HCT116 (cell line): ENCODE measurements around the gene THADA. TPM values are rescaled to one million over a fixed set of nuclear protein-coding genes. Genes with fewer than 3 reads are reported as not detected.

Experiments
- ATAC-seq: fragments of 200-7000 bp; cut with Tn5 transposase; 2 replicates; pipeline ENCODE4 v1.9.1; 2020; ENCODE audit warnings: mild to moderate bottlenecking, moderate library complexity
- BruUV-seq: library from RNA; stranded (reverse); fragments of 400-500 nt; replicated peaks from 2 replicates; lab custom pipeline; 2021; lab: Mats Ljungman, UMichigan
- CTCF ChIA-PET: fragments of 300-600 bp; sonication (Branson Sonifier 250); formaldehyde crosslinking; loops from one replicate; lab custom pipeline; 2021; ENCODE audit warnings: antibody characterized with exemption; lab: Charles Lee
- POLR2A ChIA-PET: fragments of 300-600, 350-600 bp; sonication (Branson Sonifier 250); formaldehyde crosslinking; loops from one replicate; lab custom pipeline; 2021; ENCODE audit warnings: antibody characterized with exemption; lab: Charles Lee
- RAD21 ChIA-PET, 2 experiments: fragments of 300-600 bp; sonication (Branson Sonifier 250); formaldehyde crosslinking; loops; one replicate each; lab custom pipeline; 2023; ENCODE audit warnings: low total read pairs in 2 of 2; ENCODE audit not compliant: uncharacterized antibody in 2 of 2, unreplicated experiment in 2 of 2, low non-redundant PET in 1 of 2; lab: Charles Lee
- DNase-seq: peaks from one replicate; pipeline ENCODE4 v3.0.0-alpha.2; 2010; ENCODE audit warnings: low read depth, low spot score
- H2AFZ ChIP-seq: fragments of 200-600 bp; shearing (Covaris generic), sonication (generic); 2 replicates; pipeline ENCODE4 v1.6.1; 2017; ENCODE audit warnings: low read depth, mixed run types, mixed read lengths, antibody characterized with exemption, low read length; ENCODE audit not compliant: poor library complexity, severe bottlenecking
- H3K27ac ChIP-seq: 2 replicates; pipeline ENCODE4 v1.5.1; 2012; ENCODE audit warnings: low read depth, low read length
- H3K27me3 ChIP-seq: fragments of 200-600 bp; sonication (generic); 2 replicates; pipeline ENCODE4 v1.6.1; 2016; ENCODE audit warnings: mixed run types, low read length, mixed read lengths; ENCODE audit not compliant: insufficient read depth
- H3K36me3 ChIP-seq, 2 experiments: fragments of 200-500 bp in 1 of 2; fragments of 200-600 bp in 1 of 2; sonication (Bioruptor generic) in 1 of 2; sonication (generic) in 1 of 2; 2 replicates each; pipeline versions ENCODE4 v1.5.1 to v1.6.1; 2014 to 2016; ENCODE audit warnings: low read length in 2 of 2, inconsistent platforms in 1 of 2, mixed read lengths in 1 of 2, mixed run types in 1 of 2; ENCODE audit not compliant: insufficient read depth in 2 of 2, control insufficient read depth in 1 of 2
- H3K4me1 ChIP-seq, 2 experiments: fragments of 200-600 bp in 1 of 2; sonication (generic) in 1 of 2; 2 replicates each; pipeline versions ENCODE4 v1.5.1 to v1.6.1; 2012 to 2017; ENCODE audit warnings: low read length in 2 of 2, inconsistent platforms in 1 of 2, mild to moderate bottlenecking in 1 of 2, mixed read lengths in 1 of 2, mixed run types in 1 of 2, moderate library complexity in 1 of 2; ENCODE audit not compliant: insufficient read depth in 2 of 2, control insufficient read depth in 1 of 2
- H3K4me2 ChIP-seq: fragments of 200-600 bp; sonication (generic); 2 replicates; pipeline ENCODE4 v1.6.1; 2017; ENCODE audit warnings: mixed run types, low read length, mixed read lengths
- H3K4me3 ChIP-seq, 2 experiments: fragments of 200-600 bp in 1 of 2; sonication (generic) in 1 of 2; replicated peaks in 1 of 2; 2 replicates each; pipeline ENCODE4 v1.5.1; 2011 to 2016; ENCODE audit warnings: low read length in 2 of 2, control low read depth in 1 of 2, low read depth in 1 of 2, mild to moderate bottlenecking in 1 of 2, mixed read lengths in 1 of 2, mixed run types in 1 of 2
- H3K79me2 ChIP-seq: fragments of 200-600 bp; sonication (generic); 2 replicates; pipeline ENCODE4 v1.6.1; 2017; ENCODE audit warnings: mild to moderate bottlenecking, mixed run types, low read length, moderate library complexity, mixed read lengths; ENCODE audit not compliant: insufficient read depth
- H3K9ac ChIP-seq: fragments of 200-600 bp; sonication (generic); 2 replicates; pipeline ENCODE4 v1.6.1; 2016; ENCODE audit warnings: low read length, mixed read lengths
- H3K9me2 ChIP-seq: fragments of 200-600 bp; sonication (generic), shearing (Covaris generic); 2 replicates; pipeline ENCODE4 v1.6.1; 2017; ENCODE audit warnings: mixed run types, mild to moderate bottlenecking, moderate library complexity; ENCODE audit not compliant: insufficient read depth
- H3K9me3 ChIP-seq, 2 experiments: fragments of 200-500 bp in 1 of 2; fragments of 200-600 bp in 1 of 2; sonication (Bioruptor generic) in 1 of 2; sonication (generic) in 1 of 2; 2 replicates each; pipeline ENCODE4 v1.6.1; 2014 to 2017; ENCODE audit warnings: low read length in 2 of 2, mixed read lengths in 2 of 2, inconsistent platforms in 1 of 2, low read depth in 1 of 2, mild to moderate bottlenecking in 1 of 2, mixed run types in 1 of 2, moderate library complexity in 1 of 2; ENCODE audit not compliant: control insufficient read depth in 1 of 2, insufficient read depth in 1 of 2
- H4K20me1 ChIP-seq: fragments of 200-600 bp; sonication (generic), shearing (Covaris generic); 2 replicates; pipeline ENCODE4 v1.6.1; 2017; ENCODE audit warnings: mixed run types, mild to moderate bottlenecking, moderate library complexity; ENCODE audit not compliant: insufficient read depth
- CBX3 ChIP-seq: IDR thresholded peaks from 2 replicates; pipeline ENCODE4 v1.6.1; 2012; ENCODE audit warnings: low read depth
- EGR1 ChIP-seq: IDR thresholded peaks from 2 replicates; pipeline ENCODE4 v1.6.1; 2012; ENCODE audit warnings: low read depth
- JUND ChIP-seq: IDR thresholded peaks from 2 replicates; pipeline ENCODE4 v1.6.1; 2012
- POLR2A ChIP-seq: IDR thresholded peaks from 2 replicates; pipeline ENCODE4 v1.7.0; 2011; ENCODE audit warnings: borderline replicate concordance; ENCODE audit not compliant: insufficient read depth, insufficient read length; ENCODE audit errors: extremely low read depth
- RAD21 ChIP-seq: IDR thresholded peaks from 2 replicates; pipeline ENCODE4 v1.6.1; 2012; ENCODE audit warnings: low read depth, mild to moderate bottlenecking
- SIN3A ChIP-seq: IDR thresholded peaks from 2 replicates; pipeline ENCODE4 v1.6.1; 2012; ENCODE audit warnings: low read depth
- intact Hi-C: fragments of 100-400 bp; cut with micrococcal nuclease; formaldehyde crosslinking; loops from 2 replicates; pipeline ENCODE4 v1.10.0; 2022
- total RNA-seq: library from RNA; stranded (reverse); gene quantifications from one replicate; pipeline ENCODE4 v1.2.1, GENCODE V29; 2021; ENCODE audit not compliant: unreplicated experiment
- TF ChIP-seq, protein P1 (sequence below), 3 experiments: fragments of 200-600 bp in 1 of 3; sonication (generic) in 1 of 3; IDR thresholded peaks in 2 of 3; conservative IDR thresholded peaks in 1 of 3; 2 replicates each; pipeline ENCODE4 v1.5.1; 2012 to 2017; ENCODE audit warnings: low read depth in 2 of 3, low read length in 2 of 3, antibody characterized with exemption in 1 of 3, borderline replicate concordance in 1 of 3, control low read depth in 1 of 3, mild to moderate bottlenecking in 1 of 3, mixed read lengths in 1 of 3, mixed run types in 1 of 3, moderate library complexity in 1 of 3; ENCODE audit not compliant: insufficient read depth in 1 of 3
- TF ChIP-seq, protein P2 (sequence below): IDR thresholded peaks from 2 replicates; pipeline ENCODE4 v1.6.1; 2012
- TF ChIP-seq, protein P3 (sequence below): IDR thresholded peaks from 2 replicates; pipeline ENCODE4 v1.6.1; 2012; ENCODE audit warnings: low read depth
- TF ChIP-seq, protein P4 (sequence below): IDR thresholded peaks from 2 replicates; pipeline ENCODE4 v1.6.1; 2012

Gene THADA
- total RNA-seq, 1 experiment from 2014 or later: 30.7 TPM

DNA sequence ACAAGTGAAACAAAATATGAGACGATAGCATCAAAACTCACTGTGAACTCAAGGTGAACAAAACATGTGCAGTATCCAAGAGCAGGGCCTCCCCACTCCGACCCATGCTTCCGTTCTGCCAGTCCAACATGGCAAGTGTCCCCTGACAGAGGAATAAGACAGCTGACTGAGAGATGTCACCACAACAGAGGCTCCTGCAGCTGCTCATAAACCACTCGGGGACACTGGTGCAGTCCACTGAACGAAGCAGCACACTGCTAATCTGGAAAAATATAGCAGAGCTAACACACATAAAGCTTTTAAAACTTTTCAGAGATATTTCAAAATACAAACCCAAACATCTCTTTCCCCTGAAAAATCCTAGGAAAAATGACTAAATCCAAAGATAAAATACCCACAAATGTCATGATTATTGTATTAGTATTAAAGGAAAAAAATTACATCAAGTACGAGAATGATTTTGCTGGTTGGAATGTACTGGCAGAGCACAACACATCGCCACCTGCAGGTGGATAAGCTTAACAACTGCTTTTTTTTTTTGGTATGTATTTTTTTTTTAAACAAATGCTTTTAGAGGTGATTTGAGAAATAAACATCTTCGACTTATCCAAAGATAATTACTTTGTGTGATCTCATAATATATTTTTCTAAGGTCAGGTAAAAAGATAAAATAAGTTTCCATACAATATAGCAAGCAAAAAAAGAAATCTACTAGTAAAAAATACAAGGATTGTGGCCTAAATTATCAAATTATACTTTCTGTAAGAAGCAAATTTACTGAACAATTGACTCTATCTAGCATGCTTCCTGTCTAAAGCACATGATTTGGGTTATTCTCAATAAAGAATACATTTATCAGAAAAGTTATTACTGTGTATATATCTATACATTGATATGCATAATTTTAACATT is 18.6 kb downstream of the THADA start:
- no TSS peak for BruUV-seq
- Histone ChIP-seq H3K4me1 (no peaks in the 10 kb centered on the region), H3K27ac (no peak overlapping the region), H2AFZ (no peak overlapping the region), H3K27me3 (no peaks in the 10 kb centered on the region), H3K9me3 (no peaks in the 10 kb centered on the region), H3K9ac (no peak overlapping the region), H3K79me2 (no peaks in the 10 kb centered on the region), H3K9me2 (no peaks in the 10 kb centered on the region), H3K4me2 (no peak overlapping the region), H3K36me3 (peaks cover 27 to 30% of the 10 kb centered on the region in 2 experiments; a peak in 3 of 4 replicates), H3K4me3 (no peak overlapping the region), H4K20me1 (no peaks in the 10 kb centered on the region)
- no peak for ATAC-seq
- peak; percentile 36; the same call in 1 of the 2 replicates for TF ChIP-seq RAD21
- TF ChIP-seq POLR2A: no peak
- TF ChIP-seq, protein P1, sequence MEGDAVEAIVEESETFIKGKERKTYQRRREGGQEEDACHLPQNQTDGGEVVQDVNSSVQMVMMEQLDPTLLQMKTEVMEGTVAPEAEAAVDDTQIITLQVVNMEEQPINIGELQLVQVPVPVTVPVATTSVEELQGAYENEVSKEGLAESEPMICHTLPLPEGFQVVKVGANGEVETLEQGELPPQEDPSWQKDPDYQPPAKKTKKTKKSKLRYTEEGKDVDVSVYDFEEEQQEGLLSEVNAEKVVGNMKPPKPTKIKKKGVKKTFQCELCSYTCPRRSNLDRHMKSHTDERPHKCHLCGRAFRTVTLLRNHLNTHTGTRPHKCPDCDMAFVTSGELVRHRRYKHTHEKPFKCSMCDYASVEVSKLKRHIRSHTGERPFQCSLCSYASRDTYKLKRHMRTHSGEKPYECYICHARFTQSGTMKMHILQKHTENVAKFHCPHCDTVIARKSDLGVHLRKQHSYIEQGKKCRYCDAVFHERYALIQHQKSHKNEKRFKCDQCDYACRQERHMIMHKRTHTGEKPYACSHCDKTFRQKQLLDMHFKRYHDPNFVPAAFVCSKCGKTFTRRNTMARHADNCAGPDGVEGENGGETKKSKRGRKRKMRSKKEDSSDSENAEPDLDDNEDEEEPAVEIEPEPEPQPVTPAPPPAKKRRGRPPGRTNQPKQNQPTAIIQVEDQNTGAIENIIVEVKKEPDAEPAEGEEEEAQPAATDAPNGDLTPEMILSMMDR (IDR thresholded peaks at IDR 0.05 in 2 of 3, conservative IDR thresholded peaks at IDR 0.05 in 1 of 3; ENCODE audit: borderline replicate concordance in 1 of 3, insufficient read depth in 1 of 3, low read depth in 2 of 3, low read length in 2 of 3): peak; percentile 43 to 82 (median 65); a peak in 5 of 6 replicates
- TF ChIP-seq SIN3A: no peak
- ChIA-PET CTCF (interaction anchor here (0.8 to 2.8 kb wide), 18 partner anchors 10 to 800 kb away, joined by 3 to 17 read pairs (median 3); partner anchors contain the start of gene ZFP36L2), POLR2A (interaction anchor here (0.6 to 2.7 kb wide), 3 partner anchors 19 to 83 kb away, joined by 3 to 9 read pairs (median 4); partner anchors contain the start of gene THADA), RAD21 (interaction anchor here in 1 of 2 experiments (0.7 kb wide), 1 partner anchor 229 kb away, joined by 3 read pairs; no protein-coding TSS in a partner anchor)
- no peak for DNase-seq
- intact Hi-C loops: no loop called here

DNA sequence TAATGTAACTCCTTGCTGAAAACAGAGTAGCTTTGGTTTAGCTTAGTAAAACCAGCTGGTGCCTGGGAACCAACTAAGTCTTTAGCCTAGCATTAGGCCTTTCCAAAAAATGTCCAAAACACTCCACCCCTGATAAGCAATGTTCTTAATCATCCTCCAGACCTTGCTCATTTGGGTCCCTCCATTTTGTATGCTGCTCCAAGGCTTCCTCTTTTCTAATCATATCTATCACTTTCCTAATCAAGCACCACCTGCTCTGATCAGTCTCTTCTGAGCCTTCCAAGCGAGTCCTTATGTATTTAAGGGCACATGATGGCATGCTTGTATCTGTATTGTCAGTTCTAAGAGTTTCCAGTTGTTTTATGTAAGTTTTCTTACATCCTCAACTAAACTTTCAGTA is 23.6 kb downstream of the THADA start:
- intact Hi-C loops: no loop called here
- no peak overlapping the region for H3K4me2 ChIP-seq
- H3K36me3 ChIP-seq: peaks cover 26 to 31% of the 10 kb centered on the region in 2 experiments; a peak in 3 of 4 replicates
- TF ChIP-seq, protein P2, sequence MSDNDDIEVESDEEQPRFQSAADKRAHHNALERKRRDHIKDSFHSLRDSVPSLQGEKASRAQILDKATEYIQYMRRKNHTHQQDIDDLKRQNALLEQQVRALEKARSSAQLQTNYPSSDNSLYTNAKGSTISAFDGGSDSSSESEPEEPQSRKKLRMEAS: no peak
- TF ChIP-seq CBX3: no peak
- TF ChIP-seq EGR1: no peak
- TF ChIP-seq POLR2A: no peak
- TF ChIP-seq, protein P3, sequence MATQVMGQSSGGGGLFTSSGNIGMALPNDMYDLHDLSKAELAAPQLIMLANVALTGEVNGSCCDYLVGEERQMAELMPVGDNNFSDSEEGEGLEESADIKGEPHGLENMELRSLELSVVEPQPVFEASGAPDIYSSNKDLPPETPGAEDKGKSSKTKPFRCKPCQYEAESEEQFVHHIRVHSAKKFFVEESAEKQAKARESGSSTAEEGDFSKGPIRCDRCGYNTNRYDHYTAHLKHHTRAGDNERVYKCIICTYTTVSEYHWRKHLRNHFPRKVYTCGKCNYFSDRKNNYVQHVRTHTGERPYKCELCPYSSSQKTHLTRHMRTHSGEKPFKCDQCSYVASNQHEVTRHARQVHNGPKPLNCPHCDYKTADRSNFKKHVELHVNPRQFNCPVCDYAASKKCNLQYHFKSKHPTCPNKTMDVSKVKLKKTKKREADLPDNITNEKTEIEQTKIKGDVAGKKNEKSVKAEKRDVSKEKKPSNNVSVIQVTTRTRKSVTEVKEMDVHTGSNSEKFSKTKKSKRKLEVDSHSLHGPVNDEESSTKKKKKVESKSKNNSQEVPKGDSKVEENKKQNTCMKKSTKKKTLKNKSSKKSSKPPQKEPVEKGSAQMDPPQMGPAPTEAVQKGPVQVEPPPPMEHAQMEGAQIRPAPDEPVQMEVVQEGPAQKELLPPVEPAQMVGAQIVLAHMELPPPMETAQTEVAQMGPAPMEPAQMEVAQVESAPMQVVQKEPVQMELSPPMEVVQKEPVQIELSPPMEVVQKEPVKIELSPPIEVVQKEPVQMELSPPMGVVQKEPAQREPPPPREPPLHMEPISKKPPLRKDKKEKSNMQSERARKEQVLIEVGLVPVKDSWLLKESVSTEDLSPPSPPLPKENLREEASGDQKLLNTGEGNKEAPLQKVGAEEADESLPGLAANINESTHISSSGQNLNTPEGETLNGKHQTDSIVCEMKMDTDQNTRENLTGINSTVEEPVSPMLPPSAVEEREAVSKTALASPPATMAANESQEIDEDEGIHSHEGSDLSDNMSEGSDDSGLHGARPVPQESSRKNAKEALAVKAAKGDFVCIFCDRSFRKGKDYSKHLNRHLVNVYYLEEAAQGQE: no peak
- TF ChIP-seq RAD21: no peak
- TF ChIP-seq, protein P4, sequence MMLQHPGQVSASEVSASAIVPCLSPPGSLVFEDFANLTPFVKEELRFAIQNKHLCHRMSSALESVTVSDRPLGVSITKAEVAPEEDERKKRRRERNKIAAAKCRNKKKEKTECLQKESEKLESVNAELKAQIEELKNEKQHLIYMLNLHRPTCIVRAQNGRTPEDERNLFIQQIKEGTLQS: no peak
- no peak for TF ChIP-seq JUND

More for the DNA sequence above, 23.6 kb downstream of the THADA start:
- Histone ChIP-seq H3K9me3 (no peaks in the 10 kb centered on the region), H3K27me3 (no peaks in the 10 kb centered on the region), H3K4me3 (no peak overlapping the region), H3K9me2 (no peaks in the 10 kb centered on the region), H2AFZ (no peak overlapping the region), H3K27ac (no peak overlapping the region), H3K79me2 (no peaks in the 10 kb centered on the region), H4K20me1 (no peaks in the 10 kb centered on the region), H3K9ac (no peak overlapping the region), H3K4me1 (no peaks in the 10 kb centered on the region)
- no TSS peak for BruUV-seq
- CTCF ChIA-PET: no interaction called here
- no peak for ATAC-seq
- DNase-seq: no peak
- RAD21 ChIA-PET: no interaction called here
- POLR2A ChIA-PET: no interaction called here
